Central memory CD8-positive, alpha-beta T cell (primary cell): ENCODE results near the gene EIF2B4.

Experiments
- ATAC-seq: fragments of 150-1000 bp; cut with Tn5 transposase; replicated peaks from 2 replicates; pipeline ENCODE4 v1.10.0; 2022; ENCODE audit warnings: mild to moderate bottlenecking, moderate FRiP score, moderate number of reproducible peaks; ENCODE audit not compliant: poor library complexity, severe bottlenecking; ENCODE audit errors: extremely low read depth
- DNase-seq, 2 donors: peaks; one replicate each; pipeline ENCODE4 v3.0.0; 2021; ENCODE audit warnings: low spot score in 2 of 2
- H3K27ac Mint-ChIP-seq: one replicate; pipeline ENCODE4 v1.8.0; 2022; ENCODE audit warnings: low read depth, mild to moderate bottlenecking, moderate library complexity, mixed read lengths
- H3K27me3 Mint-ChIP-seq: one replicate; pipeline ENCODE4 v1.8.0; 2022; ENCODE audit warnings: mixed read lengths
- H3K36me3 Mint-ChIP-seq: one replicate; pipeline ENCODE4 v1.8.0; 2022; ENCODE audit warnings: mild to moderate bottlenecking, moderate library complexity, mixed read lengths; ENCODE audit not compliant: insufficient read depth
- H3K4me1 Mint-ChIP-seq: one replicate; pipeline ENCODE4 v1.8.0; 2022; ENCODE audit warnings: mixed read lengths
- H3K4me3 Mint-ChIP-seq: one replicate; pipeline ENCODE4 v1.8.0; 2022; ENCODE audit warnings: mild to moderate bottlenecking, moderate library complexity, mixed read lengths
- H3K9me3 Mint-ChIP-seq: one replicate; pipeline ENCODE4 v1.8.0; 2022; ENCODE audit warnings: mixed read lengths

Gene EIF2B4

DNA sequence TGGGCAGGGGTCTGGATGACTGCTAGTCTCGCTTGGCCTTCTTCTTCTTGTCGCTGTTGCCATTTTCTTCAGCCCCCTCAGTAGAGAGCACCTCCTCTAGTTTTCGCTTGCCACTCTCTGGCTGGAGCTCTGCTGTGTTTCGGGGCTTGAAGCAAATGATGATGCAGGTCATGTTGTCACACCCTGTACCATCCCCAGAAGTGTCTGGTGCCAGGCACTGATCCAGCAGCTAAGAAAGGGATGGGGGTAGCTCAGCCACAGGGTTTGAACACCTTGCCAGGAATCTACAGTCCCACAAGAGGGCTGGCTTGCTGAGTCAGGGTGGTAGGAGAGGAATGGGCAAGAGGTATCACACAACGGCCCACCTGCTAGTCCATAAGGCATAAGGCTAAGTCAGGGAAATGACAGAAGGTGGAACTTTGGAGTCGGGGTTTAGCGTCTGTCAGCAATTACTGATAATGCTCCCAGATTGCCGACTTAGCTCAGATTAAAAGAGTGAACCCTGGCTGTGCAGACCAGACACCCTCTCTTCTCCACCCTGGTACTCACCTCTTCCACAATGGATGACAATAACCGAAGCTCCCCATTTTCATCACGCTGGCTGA, 11.5 kb upstream of the EIF2B4 start:
- peaks cover 39% of the 10 kb centered on the region for H3K4me1 Mint-ChIP-seq
- ATAC-seq: no peak
- no peaks in the 10 kb centered on the region for H3K27me3 Mint-ChIP-seq
- no peaks in the 10 kb centered on the region for H3K9me3 Mint-ChIP-seq
- H3K36me3 Mint-ChIP-seq: peaks cover 34% of the 10 kb centered on the region
- H3K27ac Mint-ChIP-seq: peak overlapping the region; percentile 92
- no peak for DNase-seq
- H3K4me3 Mint-ChIP-seq: peak overlapping the region; percentile 84

GRCh38 chr2:27380626-27381545, 10.7 kb upstream of the EIF2B4 start, which contains the start of gene ZNF513:
Gene ZNF513 (minus strand): TSS chr2:27380734. CDS start chr2:27380526, 208 bp downstream.
- Mint-ChIP-seq H3K4me3 (peak within 1 kb of the TSS; percentile 84), H3K27me3 (no peaks in the 10 kb centered on the region), H3K4me1 (peaks cover 41% of the 10 kb centered on the region), H3K27ac (peak within 1 kb of the TSS; percentile 92), H3K9me3 (no peaks in the 10 kb centered on the region), H3K36me3 (peaks cover 41% of the 10 kb centered on the region)
- DNase-seq (peak; percentile 61 to 74), ATAC-seq (peak; percentile 93)

- no peak for DNase-seq
- Mint-ChIP-seq H3K36me3 (peaks cover 45% of the 10 kb centered on the region), H3K9me3 (no peaks in the 10 kb centered on the region), H3K4me1 (peaks cover 38% of the 10 kb centered on the region), H3K27ac (peak overlapping the region; percentile 92), H3K27me3 (no peaks in the 10 kb centered on the region), H3K4me3 (peak overlapping the region; percentile 84)
- ATAC-seq: peak; percentile 25
Observed at GRCh38 chr2:27379836-27380625, 9.9 kb upstream of the EIF2B4 start.

DNA sequence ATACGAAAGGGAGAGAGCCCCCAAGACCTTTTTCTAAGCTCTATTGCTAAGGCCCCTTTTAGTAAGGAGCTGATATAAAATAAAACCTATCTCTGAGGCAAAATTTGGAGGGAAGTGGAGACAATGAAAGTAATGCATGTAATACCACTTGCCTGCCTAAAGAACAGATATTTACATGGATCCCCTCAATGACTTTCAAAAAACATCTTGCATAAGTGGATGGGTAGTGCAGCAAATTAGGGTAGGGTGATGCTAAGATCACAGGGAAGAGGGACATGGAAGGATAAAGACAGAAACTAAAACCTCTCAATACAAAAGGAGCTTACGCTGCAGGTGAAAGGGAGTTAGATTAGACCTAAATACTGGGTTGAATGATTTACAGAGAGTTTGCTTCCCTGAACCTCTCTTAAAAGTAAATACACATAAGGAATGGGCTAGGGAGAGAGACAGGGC, 9.3 kb upstream of the EIF2B4 start:
- Mint-ChIP-seq H3K27ac (peak overlapping the region; percentile 92), H3K27me3 (no peaks in the 10 kb centered on the region), H3K36me3 (peaks cover 43% of the 10 kb centered on the region), H3K4me1 (peaks cover 39% of the 10 kb centered on the region), H3K4me3 (peak overlapping the region; percentile 84), H3K9me3 (no peaks in the 10 kb centered on the region)
- ATAC-seq (no peak), DNase-seq (no peak)

DNA sequence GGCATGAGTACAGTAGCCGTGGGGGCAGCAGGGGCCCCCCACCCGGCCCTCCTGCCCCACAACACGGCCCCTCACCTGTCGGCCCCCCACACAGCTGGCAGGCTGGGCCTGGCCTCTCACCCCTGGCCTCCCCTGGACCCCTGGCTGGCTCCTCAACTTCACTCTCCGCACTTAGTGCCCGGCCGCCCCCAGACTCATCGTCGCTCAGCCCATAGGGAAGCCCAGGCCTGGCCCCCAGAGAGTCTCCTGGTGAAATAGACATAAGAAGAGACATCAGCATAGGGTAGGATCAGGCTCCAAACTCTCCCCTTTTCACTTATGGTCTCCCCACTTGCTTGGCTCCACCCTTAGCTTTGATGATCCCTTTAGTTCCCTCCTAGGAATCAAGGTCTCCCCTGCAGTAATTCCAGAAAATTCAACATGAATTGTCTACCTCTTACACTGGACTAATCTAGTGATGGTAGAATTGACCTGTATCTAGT, 8.7 kb upstream of the EIF2B4 start:
- Mint-ChIP-seq H3K27me3 (no peaks in the 10 kb centered on the region), H3K4me1 (peaks cover 38% of the 10 kb centered on the region), H3K36me3 (peaks cover 48% of the 10 kb centered on the region), H3K9me3 (no peaks in the 10 kb centered on the region), H3K27ac (peak overlapping the region; percentile 92), H3K4me3 (peak overlapping the region; percentile 84)
- ATAC-seq (no peak), DNase-seq (no peak)

DNA sequence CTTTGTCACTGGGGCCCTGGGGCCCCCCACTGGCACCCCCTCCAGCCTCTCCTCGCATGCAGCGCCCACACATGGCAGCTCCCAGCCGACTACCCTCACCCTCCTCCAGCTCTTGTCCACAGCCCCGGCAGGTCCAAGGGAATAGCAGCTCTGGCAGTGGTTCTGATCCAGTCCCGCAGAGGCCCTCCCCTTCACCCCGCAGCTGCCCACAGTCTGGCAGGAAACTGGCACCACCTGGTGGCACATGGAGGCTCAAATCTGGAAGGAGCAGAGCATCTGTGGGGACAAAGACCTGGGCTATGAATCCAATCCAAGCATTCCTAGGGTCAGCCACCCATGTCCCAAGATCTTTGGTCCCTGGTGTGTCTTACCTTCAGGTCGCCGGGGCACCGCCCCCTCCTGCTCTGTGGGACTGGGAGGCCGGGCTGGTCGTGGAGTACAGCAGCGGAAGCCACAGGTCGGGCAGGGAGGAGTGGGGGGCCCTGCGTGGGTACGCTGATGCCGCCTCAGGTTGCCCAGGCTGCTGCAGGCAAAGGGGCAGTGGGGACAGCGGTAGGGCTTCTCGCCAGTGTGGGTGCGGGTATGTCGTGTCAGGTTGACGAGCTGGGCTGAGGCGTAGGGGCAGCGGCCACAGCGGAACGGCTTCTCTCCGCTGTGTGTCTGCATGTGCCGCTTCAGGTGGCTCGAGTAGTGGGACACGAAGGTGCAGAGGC, 8.1 kb upstream of the EIF2B4 start:
- H3K27ac Mint-ChIP-seq: no peak overlapping the region
- H3K4me3 Mint-ChIP-seq: no peak overlapping the region
- no peaks in the 10 kb centered on the region for H3K9me3 Mint-ChIP-seq
- DNase-seq (no peak), ATAC-seq (no peak)
- H3K4me1 Mint-ChIP-seq: peaks cover 36% of the 10 kb centered on the region
- no peaks in the 10 kb centered on the region for H3K27me3 Mint-ChIP-seq
- peaks cover 50% of the 10 kb centered on the region for H3K36me3 Mint-ChIP-seq

GRCh38 chr2:27377618-27378095, 7.5 kb upstream of the EIF2B4 start:
- no peaks in the 10 kb centered on the region for H3K27me3 Mint-ChIP-seq
- H3K9me3 Mint-ChIP-seq: no peaks in the 10 kb centered on the region
- peaks cover 42% of the 10 kb centered on the region for H3K4me1 Mint-ChIP-seq
- H3K36me3 Mint-ChIP-seq: peaks cover 51% of the 10 kb centered on the region
- no peak overlapping the region for H3K27ac Mint-ChIP-seq
- no peak for DNase-seq
- ATAC-seq: no peak
- H3K4me3 Mint-ChIP-seq: no peak overlapping the region

- DNase-seq: no peak
- Mint-ChIP-seq H3K36me3 (peaks cover 54% of the 10 kb centered on the region), H3K4me1 (peaks cover 48% of the 10 kb centered on the region), H3K27me3 (no peaks in the 10 kb centered on the region), H3K27ac (no peak overlapping the region), H3K4me3 (no peak overlapping the region), H3K9me3 (no peaks in the 10 kb centered on the region)
- no peak for ATAC-seq
Observed at GRCh38 chr2:27376866-27377617, 6.9 kb upstream of the EIF2B4 start.

DNA sequence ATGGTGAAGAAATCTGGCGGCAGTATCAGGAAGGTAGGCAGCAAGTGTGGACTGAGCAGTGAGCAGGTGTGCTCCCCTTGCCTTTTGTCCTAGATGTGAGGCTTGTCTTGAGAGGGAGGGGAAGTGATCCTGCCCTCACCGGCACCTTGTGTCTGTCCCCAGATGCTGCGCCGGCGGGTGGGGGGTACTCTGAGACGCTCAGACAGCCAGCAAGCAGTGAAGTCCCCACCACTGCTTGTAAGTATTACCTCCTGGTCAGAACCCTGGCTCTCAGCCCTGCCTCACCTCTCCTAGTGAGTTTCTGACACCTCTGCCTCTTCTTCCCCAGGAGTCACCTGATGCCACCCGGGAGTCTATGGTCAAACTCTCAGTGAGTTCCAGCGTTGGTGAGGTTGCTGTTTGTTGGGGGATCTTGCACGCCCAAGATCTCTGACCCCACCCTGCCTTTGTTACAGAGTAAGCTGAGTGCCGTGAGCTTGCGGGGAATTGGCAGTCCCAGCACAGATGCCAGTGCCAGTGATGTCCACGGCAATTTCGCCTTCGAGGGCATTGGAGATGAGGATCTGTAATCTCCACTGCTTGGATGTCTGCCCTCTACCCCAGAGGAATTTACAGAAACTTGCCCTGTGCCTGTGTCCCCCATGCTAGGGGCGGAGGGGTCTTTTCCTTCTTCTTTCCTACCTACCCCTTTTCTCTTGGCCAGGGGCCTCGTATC, 6.2 kb upstream of the EIF2B4 start:
- no peaks in the 10 kb centered on the region for H3K9me3 Mint-ChIP-seq
- peaks cover 55% of the 10 kb centered on the region for H3K36me3 Mint-ChIP-seq
- H3K27me3 Mint-ChIP-seq: no peaks in the 10 kb centered on the region
- H3K4me3 Mint-ChIP-seq: no peak overlapping the region
- no peak for ATAC-seq
- peaks cover 53% of the 10 kb centered on the region for H3K4me1 Mint-ChIP-seq
- DNase-seq: no peak
- H3K27ac Mint-ChIP-seq: no peak overlapping the region

DNA sequence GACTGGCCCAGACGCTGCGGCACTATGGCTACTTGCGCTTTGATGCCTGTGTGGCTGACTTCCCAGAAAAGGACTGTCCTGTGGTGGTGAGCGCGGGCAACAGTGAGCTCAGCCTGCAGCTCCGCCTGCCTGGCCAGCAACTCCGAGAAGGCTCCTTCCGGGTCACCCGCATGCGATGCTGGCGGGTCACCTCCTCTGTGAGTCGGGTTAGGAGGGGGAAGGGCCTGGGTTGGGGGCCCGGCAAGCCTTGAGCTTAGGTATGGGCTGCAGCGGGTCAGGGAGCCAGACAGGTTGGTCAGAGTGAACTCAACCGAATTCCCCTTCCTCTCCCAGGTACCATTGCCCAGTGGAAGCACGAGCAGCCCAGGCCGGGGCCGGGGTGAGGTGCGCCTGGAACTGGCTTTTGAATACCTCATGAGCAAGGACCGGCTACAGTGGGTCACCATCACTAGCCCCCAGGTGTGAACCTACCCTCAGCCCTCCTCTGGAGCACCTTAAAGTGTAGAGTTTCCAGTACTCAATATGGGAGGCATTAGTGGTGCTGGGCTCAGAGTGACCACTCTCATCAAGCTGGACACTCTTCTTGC, 5.5 kb upstream of the EIF2B4 start:
- Mint-ChIP-seq H3K9me3 (no peaks in the 10 kb centered on the region), H3K4me3 (no peak overlapping the region), H3K4me1 (peaks cover 51% of the 10 kb centered on the region), H3K36me3 (peaks cover 51% of the 10 kb centered on the region), H3K27ac (no peak overlapping the region), H3K27me3 (no peaks in the 10 kb centered on the region)
- no peak for ATAC-seq
- no peak for DNase-seq
